GM12878 (cell line): ENCODE measurements around the gene PALD1.

Source experiments
- CHD2 ChIP-seq: IDR thresholded peaks from 2 replicates; pipeline ENCODE4 v1.6.1; 2011; ENCODE audit warnings: low read depth, low read length, improper control_type of control experiment, borderline replicate concordance
- GABPA ChIP-seq: IDR thresholded peaks from 2 replicates; pipeline ENCODE4 v1.6.1; 2014; ENCODE audit warnings: antibody characterized with exemption, low read depth, mild to moderate bottlenecking, inconsistent platforms
- POLR2A ChIP-seq: IDR thresholded peaks from 2 replicates; pipeline ENCODE4 v1.6.1; 2011; ENCODE audit warnings: low read depth, mild to moderate bottlenecking, low read length
- POLR2AphosphoS2 ChIP-seq: IDR thresholded peaks from 2 replicates; pipeline ENCODE4 v1.6.1; 2011; ENCODE audit warnings: low read depth, mild to moderate bottlenecking, low read length, improper control_type of control experiment, moderate library complexity
- POLR2AphosphoS5 ChIP-seq: IDR thresholded peaks from 2 replicates; pipeline ENCODE4 v1.6.1; 2011; ENCODE audit warnings: mild to moderate bottlenecking, low read length, inconsistent platforms
- SMAD5 ChIP-seq: IDR thresholded peaks from 2 replicates; pipeline ENCODE4 v1.6.1; 2016; ENCODE audit warnings: antibody characterized with exemption, low read depth
- SMC3 ChIP-seq: IDR thresholded peaks from 2 replicates; pipeline ENCODE4 v1.6.1; 2011; ENCODE audit warnings: low read length, improper control_type of control experiment, borderline replicate concordance
- ZSCAN29 ChIP-seq: fragments of 450-650 bp; IDR thresholded peaks from 2 replicates; pipeline ENCODE4 v1.6.1; 2017; ENCODE audit warnings: mild to moderate bottlenecking, moderate library complexity
- TF ChIP-seq, protein P1 (sequence below), 3 experiments: IDR thresholded peaks in 2 of 3; conservative IDR thresholded peaks in 1 of 3; 2 replicates each; pipeline ENCODE4 v1.5.1; 2011; ENCODE audit warnings: low read depth in 3 of 3, low read length in 3 of 3, mild to moderate bottlenecking in 3 of 3, control low read depth in 2 of 3, moderate library complexity in 2 of 3, inconsistent platforms in 1 of 3, mixed read lengths in 1 of 3; ENCODE audit not compliant: control insufficient read depth in 2 of 3, insufficient read depth in 1 of 3; ENCODE audit errors: extremely low read depth in 1 of 3
- TF ChIP-seq, protein P2 (sequence below): IDR thresholded peaks from 2 replicates; pipeline ENCODE4 v1.6.1; 2012; ENCODE audit warnings: mild to moderate bottlenecking, low read depth, low read length

DNA sequence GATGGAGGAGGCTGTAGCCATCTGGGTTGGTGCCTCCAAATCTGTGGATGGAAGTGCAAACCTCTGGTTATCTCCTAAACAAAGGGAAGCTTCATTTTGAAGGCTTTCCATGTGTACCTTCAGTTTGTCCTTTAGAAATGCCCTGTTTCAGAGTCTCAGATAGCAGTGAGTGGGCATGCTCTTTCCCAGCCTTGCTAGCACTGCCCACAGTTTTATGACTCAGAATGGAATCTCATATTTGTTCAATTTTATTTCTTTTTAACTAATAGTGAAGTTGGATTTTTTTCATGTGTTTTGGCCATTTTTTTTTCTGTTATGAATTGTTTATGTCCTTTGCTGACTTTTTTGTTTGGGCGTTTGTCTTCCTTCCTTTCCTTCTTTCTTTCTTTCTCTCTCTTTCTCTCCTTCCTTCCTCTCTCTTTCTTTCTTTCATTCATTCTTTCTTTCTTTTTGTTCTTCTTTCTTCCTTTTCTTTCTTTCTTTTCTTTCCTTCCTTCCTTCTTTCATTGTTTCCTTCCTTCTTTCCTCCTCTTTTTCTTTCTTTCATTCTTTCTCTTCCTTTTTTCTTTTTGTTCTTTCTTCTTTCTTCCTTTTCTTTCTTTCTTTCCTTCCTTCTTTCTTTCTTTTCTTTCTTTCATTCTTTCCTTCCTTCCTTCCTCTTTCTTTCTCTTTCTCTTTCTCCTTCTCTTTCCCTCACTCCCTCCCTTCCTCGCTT lies 98.4 kb downstream of the PALD1 start:
- TF ChIP-seq POLR2A (no peak), GABPA (no peak), SMAD5 (no peak), CHD2 (no peak), ZSCAN29 (no peak), POLR2AphosphoS5 (no peak), POLR2AphosphoS2 (no peak), SMC3 (no peak)
- TF ChIP-seq, protein P1, sequence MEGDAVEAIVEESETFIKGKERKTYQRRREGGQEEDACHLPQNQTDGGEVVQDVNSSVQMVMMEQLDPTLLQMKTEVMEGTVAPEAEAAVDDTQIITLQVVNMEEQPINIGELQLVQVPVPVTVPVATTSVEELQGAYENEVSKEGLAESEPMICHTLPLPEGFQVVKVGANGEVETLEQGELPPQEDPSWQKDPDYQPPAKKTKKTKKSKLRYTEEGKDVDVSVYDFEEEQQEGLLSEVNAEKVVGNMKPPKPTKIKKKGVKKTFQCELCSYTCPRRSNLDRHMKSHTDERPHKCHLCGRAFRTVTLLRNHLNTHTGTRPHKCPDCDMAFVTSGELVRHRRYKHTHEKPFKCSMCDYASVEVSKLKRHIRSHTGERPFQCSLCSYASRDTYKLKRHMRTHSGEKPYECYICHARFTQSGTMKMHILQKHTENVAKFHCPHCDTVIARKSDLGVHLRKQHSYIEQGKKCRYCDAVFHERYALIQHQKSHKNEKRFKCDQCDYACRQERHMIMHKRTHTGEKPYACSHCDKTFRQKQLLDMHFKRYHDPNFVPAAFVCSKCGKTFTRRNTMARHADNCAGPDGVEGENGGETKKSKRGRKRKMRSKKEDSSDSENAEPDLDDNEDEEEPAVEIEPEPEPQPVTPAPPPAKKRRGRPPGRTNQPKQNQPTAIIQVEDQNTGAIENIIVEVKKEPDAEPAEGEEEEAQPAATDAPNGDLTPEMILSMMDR (IDR thresholded peaks at IDR 0.05 in 2 of 3, conservative IDR thresholded peaks at IDR 0.05 in 1 of 3; ENCODE audit: control insufficient read depth in 2 of 3, extremely low read depth in 1 of 3, insufficient read depth in 1 of 3, low read depth in 3 of 3, low read length in 3 of 3): no peak
- TF ChIP-seq, protein P2, sequence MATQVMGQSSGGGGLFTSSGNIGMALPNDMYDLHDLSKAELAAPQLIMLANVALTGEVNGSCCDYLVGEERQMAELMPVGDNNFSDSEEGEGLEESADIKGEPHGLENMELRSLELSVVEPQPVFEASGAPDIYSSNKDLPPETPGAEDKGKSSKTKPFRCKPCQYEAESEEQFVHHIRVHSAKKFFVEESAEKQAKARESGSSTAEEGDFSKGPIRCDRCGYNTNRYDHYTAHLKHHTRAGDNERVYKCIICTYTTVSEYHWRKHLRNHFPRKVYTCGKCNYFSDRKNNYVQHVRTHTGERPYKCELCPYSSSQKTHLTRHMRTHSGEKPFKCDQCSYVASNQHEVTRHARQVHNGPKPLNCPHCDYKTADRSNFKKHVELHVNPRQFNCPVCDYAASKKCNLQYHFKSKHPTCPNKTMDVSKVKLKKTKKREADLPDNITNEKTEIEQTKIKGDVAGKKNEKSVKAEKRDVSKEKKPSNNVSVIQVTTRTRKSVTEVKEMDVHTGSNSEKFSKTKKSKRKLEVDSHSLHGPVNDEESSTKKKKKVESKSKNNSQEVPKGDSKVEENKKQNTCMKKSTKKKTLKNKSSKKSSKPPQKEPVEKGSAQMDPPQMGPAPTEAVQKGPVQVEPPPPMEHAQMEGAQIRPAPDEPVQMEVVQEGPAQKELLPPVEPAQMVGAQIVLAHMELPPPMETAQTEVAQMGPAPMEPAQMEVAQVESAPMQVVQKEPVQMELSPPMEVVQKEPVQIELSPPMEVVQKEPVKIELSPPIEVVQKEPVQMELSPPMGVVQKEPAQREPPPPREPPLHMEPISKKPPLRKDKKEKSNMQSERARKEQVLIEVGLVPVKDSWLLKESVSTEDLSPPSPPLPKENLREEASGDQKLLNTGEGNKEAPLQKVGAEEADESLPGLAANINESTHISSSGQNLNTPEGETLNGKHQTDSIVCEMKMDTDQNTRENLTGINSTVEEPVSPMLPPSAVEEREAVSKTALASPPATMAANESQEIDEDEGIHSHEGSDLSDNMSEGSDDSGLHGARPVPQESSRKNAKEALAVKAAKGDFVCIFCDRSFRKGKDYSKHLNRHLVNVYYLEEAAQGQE: no peak
